ENCODE results near the gene NUAK1. TPM values are rescaled to one million over a fixed set of nuclear protein-coding genes. Genes with fewer than 3 reads are reported as not detected.

The NUAK1 gene
- 6.5 and 8.3 TPM in 2 replicates for polyA plus RNA-seq (2011; rRNA removed)
- 10.6 TPM in 2 replicates for polyA minus RNA-seq (2011; rRNA and poly(A)+ RNA removed)

- DNase-seq (ENCODE audit: low read depth, low spot score) = no peak
- no peaks in the 10 kb centered on the region; the same call in 1 of the 2 replicates for H3K9me3 ChIP-seq (ENCODE audit: control insufficient read depth, insufficient read depth, low read length)
- H3K27me3 ChIP-seq (ENCODE audit: control insufficient read depth, insufficient read depth, low read length) = no peaks in the 10 kb centered on the region
- ChIA-PET POLR2A (interaction anchor here (0.6 to 1.5 kb wide), 12 partner anchors 13 to 721 kb away, joined by 3 to 8 read pairs (median 4); no protein-coding TSS in a partner anchor), CTCF (interaction anchor here (0.6 to 5.4 kb wide), 6 partner anchors 11 to 720 kb away, joined by 3 to 102 read pairs (median 4); no protein-coding TSS in a partner anchor)
- peak within 1 kb of the TSS; percentile 91 for H3K27ac ChIP-seq (ENCODE audit: low read depth, low read length)
- TF ChIP-seq CTCF (IDR thresholded peaks at IDR 0.05; ENCODE audit: low read depth, low read length) = no peak
- peak within 1 kb of the TSS; percentile 77 for H3K4me3 ChIP-seq (ENCODE audit: low read depth, low read length)
Observed at GRCh38 chr12:106138633-106139421, at the start of gene NUAK1. NUAK1 (minus strand) TSS chr12:106138954; CDS start chr12:106138653, 301 bp downstream.

- Histone ChIP-seq H3K27ac (ENCODE audit: low read depth, low read length) (no peak overlapping the region), H3K27me3 (ENCODE audit: control insufficient read depth, insufficient read depth, low read length) (peaks cover 8% of the 10 kb centered on the region), H3K4me3 (ENCODE audit: low read depth, low read length) (no peak overlapping the region), H3K9me3 (ENCODE audit: control insufficient read depth, insufficient read depth, low read length) (no peaks in the 10 kb centered on the region; the same call in 1 of the 2 replicates)
- no peak for TF ChIP-seq CTCF (IDR thresholded peaks at IDR 0.05; ENCODE audit: low read depth, low read length)
- ChIA-PET CTCF (interaction anchor here (1.2 to 2.2 kb wide), 2 partner anchors 39 to 768 kb away, joined by 3 to 6 read pairs; no protein-coding TSS in a partner anchor), POLR2A (no interaction called here)
- no peak for DNase-seq (ENCODE audit: low read depth, low spot score)
Observed at GRCh38 chr12:106188256-106188655, 49.5 kb upstream of the NUAK1 start.

GRCh38 chr12:106187842-106188241, 49.1 kb upstream of the NUAK1 start:
- no peak overlapping the region for H3K27ac ChIP-seq (ENCODE audit: low read depth, low read length)
- POLR2A ChIA-PET = no interaction called here
- no peaks in the 10 kb centered on the region; the same call in 1 of the 2 replicates for H3K9me3 ChIP-seq (ENCODE audit: control insufficient read depth, insufficient read depth, low read length)
- H3K27me3 ChIP-seq (ENCODE audit: control insufficient read depth, insufficient read depth, low read length) = peaks cover 8% of the 10 kb centered on the region
- no peak for TF ChIP-seq CTCF (IDR thresholded peaks at IDR 0.05; ENCODE audit: low read depth, low read length)
- no peak for DNase-seq (ENCODE audit: low read depth, low spot score)
- no peak overlapping the region for H3K4me3 ChIP-seq (ENCODE audit: low read depth, low read length)
- CTCF ChIA-PET = interaction anchor here (1.1 to 2.2 kb wide), 3 partner anchors 36 to 767 kb away, joined by 3 to 6 read pairs (median 4); no protein-coding TSS in a partner anchor

GRCh38 chr12:106187155-106187789, 48.5 kb upstream of the NUAK1 start:
- no peak overlapping the region for H3K4me3 ChIP-seq (ENCODE audit: low read depth, low read length)
- CTCF ChIA-PET = interaction anchor here (0.9 to 2.2 kb wide), 4 partner anchors 10 to 767 kb away, joined by 3 to 6 read pairs (median 5); no protein-coding TSS in a partner anchor
- TF ChIP-seq CTCF (IDR thresholded peaks at IDR 0.05; ENCODE audit: low read depth, low read length) = no peak
- H3K9me3 ChIP-seq (ENCODE audit: control insufficient read depth, insufficient read depth, low read length) = no peaks in the 10 kb centered on the region; the same call in 1 of the 2 replicates
- DNase-seq (ENCODE audit: low read depth, low spot score) = no peak
- H3K27ac ChIP-seq (ENCODE audit: low read depth, low read length) = no peak overlapping the region
- H3K27me3 ChIP-seq (ENCODE audit: control insufficient read depth, insufficient read depth, low read length) = peaks cover 8% of the 10 kb centered on the region
- POLR2A ChIA-PET = no interaction called here

Measured in AG04450 (cell line).